ENCODE measurements around the gene NKX2-1.
A peak's percentile ranks its signal among the peaks of the same experiment; 100 is the strongest.
"Not testable (repeated sequence)": the region's sequence is repeated elsewhere in the genome, so short reads cannot be mapped to it uniquely, and the experiment has no call there.

The NKX2-1 gene

DNA sequence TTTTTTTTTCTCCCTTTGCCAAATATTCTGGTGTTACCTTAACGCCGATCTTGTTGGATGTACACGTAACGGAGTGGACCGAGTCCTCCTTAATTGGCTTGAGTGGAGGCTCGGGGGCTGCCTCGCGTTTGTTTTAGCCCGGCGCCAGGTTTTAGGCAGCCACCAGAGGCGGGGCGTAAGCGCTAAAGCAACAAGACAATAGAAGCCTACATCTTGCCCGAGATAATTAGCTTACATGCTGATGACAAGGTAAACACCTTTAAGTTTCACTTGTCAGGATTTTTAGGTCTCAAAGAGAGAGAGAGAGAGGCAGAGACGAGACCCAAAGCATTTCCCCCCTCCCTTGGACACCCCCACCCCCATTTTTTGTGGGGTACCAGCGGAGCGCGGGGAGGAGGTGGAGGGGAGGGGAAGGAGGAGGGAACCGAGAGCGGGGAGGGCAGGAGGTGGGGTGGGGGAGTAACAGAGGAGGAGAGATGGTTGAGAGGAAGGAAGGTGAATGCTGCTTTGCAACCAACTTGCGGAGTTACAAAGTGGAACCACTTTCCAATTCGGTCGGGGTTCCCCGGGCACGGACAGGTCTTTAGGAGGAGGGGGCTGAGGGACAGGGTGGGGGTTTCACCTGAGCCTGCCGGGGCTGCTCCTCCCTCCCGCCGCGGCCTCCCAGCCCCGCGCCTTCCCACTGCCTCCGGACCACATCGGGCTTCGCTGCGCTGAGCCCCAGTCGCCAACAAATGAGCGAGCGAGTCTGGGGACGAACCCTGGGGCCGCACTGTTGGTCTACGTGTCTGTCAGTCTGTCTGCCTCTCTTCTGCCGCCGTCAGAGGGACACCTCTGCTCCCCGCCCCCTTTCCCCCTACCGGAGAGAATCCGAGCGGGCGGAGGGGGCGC, at the start of gene NKX2-1:
Gene NKX2-1 (minus strand): TSS at position 802 of the 891 bp plus-strand sequence. CDS start 103 bp downstream, at position 699.
- no peak for DNase-seq (ENCODE audit: low read depth in 2 of 3, low spot score in 1 of 3)

DNA sequence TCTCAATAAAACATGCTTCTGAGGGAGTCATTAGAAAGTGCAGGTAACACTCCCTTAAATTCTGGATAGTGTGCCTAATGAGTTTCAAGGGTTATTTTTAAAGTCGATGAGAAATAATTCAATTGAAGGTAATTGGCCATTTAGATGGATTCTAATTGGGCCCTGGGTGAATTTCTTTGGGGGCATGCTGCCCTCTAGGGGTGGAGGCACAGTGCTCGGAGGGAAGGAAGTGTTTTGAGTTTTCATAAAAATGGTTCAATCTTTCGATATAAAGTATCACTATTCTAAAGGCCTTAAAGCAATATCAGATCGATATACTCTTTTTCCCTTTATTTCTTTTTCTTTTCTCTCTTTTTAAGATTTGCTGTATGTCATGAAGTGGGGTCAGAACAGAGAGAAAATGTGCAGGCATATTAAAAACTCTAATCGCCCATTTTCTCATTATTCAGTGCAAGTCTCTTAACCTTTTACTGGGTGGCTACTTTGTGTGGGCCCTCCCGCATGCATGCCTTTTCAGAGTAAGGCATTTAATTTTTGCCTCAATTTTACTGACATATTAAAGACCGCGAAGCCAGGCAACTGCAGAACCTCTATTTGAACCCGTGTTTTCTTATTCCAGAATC, 36.9 kb upstream of the NKX2-1 start:
- DNase-seq (ENCODE audit: low read depth in 2 of 3, low spot score in 1 of 3), result peak in 2 of 3 donors; percentile 19 to 25

DNA sequence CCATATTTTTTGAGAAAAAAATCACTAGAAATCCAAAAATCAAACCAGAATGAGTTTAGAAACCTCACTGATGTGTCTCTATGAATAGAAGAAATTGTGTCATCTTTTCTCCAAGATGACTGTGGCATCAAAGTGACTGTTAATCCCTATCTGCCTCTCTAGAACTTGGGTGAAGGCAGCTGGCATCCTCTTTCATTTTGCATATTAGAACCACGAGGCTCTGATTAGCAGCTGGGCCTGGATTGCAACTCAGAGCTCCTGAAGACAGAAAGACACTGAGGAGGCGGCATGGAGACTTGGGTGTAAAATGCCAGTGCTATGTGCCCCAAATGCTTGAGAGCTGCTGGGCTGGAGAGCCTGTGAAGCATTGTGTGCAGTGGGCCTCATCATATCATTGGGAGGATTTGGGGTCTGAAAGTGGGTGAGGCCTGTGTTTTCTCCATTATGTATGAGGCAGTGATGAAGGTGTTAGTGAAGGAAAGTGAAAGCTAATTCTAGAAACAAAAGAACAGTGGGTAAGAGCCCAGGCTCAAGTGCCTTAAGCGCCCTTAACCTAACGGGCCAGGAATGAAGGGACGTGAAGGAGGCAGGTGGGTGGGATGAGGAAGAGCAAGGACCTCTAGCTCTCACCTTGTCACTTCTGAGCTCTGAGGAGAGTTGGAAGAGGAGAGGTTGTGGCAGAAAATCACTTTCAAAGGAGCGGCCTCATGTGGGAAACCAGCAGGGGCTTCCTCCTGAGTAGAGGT, 36.1 kb upstream of the NKX2-1 start:
- DNase-seq (ENCODE audit: low read depth in 2 of 3, low spot score in 1 of 3), result no peak

DNA sequence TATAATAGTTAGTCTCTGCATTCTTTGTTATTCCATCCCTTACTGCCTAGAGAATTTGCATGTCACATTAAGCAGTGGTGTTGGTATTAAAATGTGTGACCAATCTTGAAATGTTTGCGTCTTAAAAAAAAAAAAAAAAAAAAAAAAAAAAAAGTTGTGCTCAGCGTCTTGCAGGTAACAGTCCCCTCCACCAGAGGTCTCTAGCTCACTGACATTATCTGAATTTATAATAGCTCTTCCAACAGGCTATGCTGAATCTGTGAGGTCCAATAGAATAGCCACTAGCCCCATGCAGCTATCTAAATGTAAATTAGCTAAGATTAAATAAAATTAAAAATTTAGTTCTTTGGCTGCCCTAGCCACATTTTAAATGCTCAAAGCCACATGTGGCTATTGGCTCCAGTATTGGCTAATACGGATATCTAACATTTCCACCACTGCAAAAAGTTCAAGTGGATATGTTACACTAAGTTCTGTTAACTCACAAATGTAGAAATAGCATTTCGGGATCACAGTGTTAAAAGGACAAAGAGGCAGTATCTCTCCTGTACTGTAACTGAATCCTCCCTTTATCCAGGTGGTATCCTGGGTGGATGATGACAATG, 33.7 kb upstream of the NKX2-1 start:
- peak in 1 of 3 donors; percentile 3 for DNase-seq (ENCODE audit: low read depth in 2 of 3, low spot score in 1 of 3)

DNA sequence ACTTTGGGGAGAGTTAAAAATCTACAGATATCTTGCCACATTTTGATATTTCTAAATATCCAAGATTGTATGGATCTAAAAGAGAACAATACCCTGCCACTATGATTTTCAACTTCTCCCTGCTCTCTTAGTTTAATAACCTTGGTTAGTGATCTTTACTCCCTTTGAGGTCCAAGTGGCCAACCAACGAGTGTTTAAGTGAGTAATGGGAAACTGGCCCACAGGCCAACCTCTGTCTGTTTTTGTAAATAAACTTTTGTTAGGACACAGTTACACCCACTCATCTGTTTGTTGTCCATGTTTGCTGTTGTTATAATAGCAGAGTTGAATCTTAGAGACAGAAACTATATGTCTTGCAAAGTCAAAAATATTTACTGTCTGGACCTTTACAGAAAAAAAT, 30.9 kb upstream of the NKX2-1 start:
- no peak for DNase-seq (ENCODE audit: low read depth in 2 of 3, low spot score in 1 of 3)

DNA sequence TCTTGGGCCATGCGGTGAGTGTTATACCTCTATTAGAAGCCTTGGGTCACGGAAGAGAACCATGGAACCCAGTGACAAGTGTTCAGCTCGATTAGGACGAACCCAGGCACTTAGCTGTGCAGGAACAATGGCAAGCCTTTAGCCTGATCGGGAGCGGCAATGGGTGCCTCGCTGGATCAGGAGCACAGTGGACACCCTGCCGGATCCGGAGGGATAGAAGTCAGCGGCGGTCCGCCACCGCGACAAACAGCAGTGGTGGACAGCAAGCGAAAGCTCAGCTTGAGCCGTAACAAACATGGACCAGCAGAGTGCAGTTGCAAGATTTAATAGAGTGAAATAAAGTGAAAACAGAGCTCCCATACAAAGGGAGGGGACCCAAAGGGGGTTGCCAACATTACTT, 24.2 kb upstream of the NKX2-1 start:
- DNase-seq (ENCODE audit: low read depth in 2 of 3, low spot score in 1 of 3), result not testable (repeated sequence)

DNA sequence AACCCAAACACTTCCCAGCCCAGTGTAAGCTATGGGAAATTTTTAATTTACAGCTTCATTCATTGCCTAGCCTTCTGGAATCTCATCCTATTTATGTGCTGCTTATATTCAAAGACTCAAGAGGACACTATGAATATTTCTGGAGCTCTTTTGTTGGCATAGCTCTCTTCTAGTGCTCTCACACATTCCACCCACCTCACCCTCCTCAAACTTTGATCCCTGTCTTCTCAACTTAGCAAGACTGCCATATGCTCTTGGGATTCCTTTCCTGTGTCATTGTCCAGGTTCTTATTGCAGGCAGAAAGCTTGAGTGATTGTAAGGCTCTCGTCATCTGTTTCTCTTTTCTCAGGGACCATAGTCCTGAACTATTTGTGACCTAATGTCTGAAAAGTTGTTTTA, 18.0 kb upstream of the NKX2-1 start:
- DNase-seq (ENCODE audit: low read depth in 2 of 3, low spot score in 1 of 3), result no peak

DNA sequence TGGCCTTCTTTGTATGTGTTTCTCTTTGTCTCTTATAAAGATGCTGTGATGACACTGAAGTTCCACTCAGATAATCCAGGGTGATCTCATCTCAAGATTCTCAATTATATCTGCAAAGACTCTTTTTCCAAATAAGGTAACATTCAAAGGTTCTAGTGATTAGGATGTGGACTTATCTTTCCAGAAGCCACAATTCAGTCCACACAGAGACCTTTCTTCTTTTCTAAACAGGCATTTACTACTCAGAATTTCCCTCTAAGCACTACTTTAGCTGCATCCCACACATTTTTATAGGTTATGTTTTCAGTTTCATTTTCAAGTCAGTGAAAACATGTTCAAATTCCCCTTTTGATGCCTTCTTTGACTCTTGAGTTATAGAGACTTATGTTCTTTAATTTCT, 9.0 kb upstream of the NKX2-1 start:
- DNase-seq (ENCODE audit: low read depth in 2 of 3, low spot score in 1 of 3), result no peak

DNA sequence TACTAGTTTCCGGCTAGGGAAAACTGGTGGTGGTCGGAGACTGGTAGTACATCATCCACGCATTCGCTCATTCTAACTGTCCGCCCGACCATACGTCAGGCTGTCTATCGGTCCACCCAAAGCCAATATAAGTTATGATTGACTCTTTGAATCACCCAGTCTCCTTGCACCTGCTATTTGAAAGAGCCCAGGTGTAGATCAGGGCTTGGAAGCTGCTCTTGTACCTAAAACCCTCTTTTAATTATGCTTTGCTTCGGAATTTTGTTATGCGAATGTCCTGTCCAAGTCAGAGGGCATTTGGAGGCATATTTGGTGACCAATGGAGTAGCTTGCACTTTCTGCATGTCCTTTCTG, 5.7 kb upstream of the NKX2-1 start:
- no peak for DNase-seq (ENCODE audit: low read depth in 2 of 3, low spot score in 1 of 3)

DNA sequence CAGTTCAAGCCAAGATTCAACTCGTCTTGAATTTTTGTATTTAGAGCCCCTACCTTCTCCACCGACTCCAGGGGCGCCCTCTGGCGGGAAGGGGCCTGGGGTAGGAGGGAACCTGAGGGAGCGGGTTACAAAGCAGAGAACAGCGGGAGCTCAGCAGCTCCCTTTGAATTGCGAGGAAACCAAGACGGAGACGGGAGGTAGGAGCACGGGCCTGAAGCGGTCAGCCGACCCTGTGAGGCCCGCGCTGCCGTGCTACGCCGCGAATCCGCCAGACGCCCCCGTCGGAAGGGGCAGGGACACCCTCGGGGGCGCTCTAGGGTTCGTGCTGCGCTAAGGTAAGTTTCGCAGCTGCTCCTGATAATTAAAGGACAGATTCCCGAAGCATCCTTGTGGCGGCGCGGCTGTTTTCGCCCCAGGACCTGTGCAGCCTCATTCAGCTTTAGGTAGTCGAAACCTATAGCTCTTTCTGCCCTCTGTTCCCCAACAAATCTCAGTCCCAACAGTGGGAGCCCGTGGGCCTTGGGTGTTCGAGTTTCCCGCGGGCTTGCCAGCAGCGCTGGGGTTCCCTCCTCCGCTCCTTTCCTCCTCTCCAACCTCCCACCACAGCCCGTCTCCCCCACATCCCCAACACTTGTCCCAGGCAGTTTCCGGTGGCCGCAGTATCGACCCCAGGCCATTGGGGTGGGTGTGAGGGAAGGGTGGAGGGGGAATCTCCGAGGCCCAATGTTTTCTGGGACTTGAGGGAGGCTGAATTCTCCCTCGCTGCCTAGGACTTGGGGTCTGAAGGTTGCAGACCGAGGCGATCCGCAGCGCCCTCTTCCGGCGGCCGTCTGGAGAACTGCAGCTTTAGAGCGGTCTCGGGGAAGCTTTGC, 5.1 kb upstream of the NKX2-1 start:
- peak in 1 of 3 donors; percentile 23 for DNase-seq (ENCODE audit: low read depth in 2 of 3, low spot score in 1 of 3)

DNA sequence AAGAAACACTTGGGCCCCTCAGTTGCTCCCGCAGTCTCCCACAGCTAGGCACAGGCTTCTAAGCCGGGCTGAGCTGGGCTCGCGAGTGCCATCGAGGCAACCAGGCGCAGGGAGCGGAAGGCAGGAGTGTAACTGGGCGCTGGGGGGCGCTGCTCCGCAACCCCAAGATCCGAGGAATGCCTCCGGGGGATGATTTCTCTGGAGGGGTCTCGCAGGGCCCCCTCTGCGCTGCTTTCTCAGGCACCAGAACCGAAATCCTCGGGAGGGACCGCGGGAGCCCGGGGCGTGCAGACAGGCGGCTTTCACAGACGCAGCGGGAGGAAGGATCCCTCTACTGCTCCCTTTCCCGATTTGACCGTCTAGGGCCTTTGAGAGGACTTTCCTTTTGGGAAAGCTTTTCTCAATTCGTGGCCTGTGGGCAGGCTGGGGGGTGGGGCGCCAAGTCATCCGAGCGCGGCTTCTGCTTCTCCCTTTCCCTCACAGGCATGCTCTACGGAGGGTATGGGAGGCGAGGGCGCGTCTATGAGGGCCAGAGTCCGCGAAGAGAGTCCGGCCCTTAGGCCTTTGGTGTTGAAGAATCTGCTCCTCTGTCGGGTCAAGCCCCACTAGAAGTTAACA, 4.3 kb upstream of the NKX2-1 start:
- no peak for DNase-seq (ENCODE audit: low read depth in 2 of 3, low spot score in 1 of 3)

DNA sequence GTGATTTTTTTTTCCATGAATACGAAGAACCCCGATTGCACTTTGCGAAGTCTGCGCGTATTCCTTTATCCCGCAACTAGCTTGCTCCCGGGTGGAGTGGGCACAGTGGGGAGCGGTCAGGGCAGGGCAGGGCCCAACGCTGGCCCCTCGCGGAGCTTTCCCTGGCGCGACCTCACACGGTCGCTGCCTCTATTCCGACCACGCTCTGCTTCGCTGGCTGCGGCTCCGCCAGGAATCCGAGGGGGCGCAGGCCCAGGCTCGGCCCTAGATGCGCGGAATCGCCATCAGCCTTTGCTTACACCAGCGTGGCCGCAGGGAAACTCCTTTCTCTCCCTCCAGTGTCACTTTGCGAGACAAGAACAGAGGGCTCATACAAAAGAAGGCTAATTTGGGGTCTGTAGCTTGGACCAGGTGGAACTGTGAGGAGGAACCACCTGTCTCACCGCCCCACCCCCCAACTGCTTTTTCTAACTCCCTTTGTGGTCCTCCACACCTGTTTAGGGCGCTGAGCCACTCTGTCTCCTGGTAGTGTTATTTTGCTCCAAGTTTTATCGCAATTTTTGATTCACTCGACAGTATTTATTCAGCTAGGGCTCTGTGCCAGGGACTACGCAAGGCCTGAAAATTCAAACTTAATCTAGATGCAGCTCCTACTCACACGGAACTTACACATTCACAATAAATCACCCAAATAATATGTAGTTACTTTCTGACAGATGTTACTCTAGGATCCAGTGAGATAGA, 3.1 kb upstream of the NKX2-1 start:
- no peak for DNase-seq (ENCODE audit: low read depth in 2 of 3, low spot score in 1 of 3)

DNA sequence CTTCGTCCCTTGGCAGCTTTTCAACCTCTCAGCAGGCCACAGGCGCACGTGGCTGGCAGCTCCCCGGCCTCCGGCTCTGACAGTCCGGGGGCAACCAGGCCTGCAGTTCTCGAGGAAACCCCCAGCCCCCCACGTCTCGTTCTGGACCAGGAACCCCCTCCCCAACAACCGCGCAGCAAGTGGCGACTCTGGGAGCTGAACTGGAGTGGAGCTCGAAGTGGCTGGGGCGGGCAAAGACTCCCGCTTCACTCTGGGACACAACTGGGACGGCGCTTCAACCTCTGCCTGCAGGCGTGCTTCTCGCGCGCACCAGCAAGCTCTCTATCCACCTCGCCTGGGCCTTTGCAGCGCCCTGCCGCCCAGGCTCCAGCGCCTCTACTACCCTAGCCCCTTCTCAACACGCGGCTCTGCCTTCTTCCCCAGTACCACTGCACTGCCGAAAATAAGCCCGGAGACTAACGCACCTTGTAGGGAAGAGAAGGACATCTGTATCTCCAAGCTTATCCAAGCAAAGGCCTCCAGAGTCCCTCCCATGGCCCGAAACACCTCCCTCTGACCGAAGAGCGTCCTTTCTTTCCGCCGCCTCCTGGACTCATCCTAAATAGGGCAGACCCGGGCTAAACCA, 2.4 kb upstream of the NKX2-1 start:
- DNase-seq (ENCODE audit: low read depth in 2 of 3, low spot score in 1 of 3), result no peak

DNA sequence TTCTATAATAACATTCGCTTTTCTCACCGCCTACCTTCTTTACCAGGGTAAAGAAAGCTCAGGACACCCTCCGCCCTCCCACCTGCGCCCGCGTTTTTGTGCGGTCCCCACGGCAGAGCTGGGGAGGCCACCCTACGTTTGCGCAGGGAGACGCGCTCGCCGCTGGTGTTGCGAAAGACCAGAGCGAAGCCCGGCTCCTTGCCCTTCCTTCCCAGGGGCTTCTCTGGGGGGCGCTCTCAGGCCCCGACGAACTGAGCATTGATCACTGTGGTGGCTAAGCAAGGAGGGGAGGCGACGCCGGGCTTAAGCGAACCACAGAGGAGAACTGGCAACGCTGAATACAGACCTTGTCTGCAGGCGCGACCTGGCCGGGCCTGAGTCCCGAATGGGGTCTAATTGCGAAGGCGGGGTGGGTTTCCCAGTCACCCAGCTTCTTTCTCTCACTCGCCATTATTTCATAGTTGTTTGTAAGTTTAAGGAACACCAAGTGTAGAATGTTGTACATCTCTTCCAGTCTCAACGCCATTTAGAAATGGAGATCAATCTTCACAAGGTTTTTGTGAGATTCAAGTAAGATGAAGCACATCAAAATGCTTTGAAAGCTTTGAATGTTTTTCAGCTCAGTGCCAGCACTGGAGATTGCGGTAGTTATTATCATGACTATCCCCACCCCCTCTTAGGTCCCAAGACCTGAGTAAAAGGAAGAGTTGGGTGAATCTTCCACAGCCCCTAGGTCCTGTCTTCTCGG, 1.7 kb upstream of the NKX2-1 start:
- no peak for DNase-seq (ENCODE audit: low read depth in 2 of 3, low spot score in 1 of 3)

DNA sequence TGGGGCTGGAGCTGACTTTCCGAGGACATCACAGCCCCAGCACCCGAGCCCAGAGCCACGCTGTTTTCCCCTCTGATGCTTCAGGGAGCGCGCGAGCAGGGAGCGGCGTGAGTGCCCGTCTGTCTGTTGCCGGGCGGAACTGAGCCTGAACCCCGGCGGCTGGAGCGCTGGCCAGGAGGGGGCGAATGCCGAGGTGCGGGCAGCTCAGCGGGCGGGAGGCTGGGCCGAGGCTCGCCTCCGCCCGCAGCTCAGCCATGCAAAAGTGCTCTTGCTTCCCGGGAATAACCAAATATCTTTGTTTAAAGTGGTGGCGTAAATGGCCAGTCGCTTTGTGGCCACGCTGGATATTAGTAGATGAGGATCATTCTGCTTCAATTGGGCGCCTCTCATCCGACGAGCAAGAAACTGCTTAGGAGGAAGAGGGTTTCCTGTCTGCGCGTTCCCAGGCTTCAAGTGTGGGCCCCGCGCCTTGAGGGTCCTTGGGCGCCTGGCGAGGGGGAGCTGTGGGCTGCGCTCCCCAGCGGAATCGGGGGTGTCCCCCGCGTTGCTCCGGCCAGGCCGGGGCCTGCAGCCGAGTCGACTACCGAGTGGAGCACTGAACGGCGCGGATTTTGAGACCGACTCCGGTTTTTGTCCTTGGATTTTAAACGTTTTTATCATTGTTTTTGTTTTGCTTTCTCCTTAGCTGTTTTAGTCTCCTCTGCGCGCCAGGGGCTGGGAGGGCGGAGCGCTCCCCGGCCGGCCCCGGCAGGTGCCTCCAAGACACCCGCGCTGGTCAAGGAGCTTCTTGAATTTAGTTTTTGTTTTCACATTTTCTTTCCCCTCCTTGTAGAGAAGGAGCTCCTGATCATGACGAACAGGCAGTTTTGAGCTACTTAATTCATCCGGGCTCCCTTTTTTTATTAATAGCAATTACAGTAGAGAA, 831 bp upstream of the NKX2-1 start:
- DNase-seq (ENCODE audit: low read depth in 2 of 3, low spot score in 1 of 3), result no peak

DNA sequence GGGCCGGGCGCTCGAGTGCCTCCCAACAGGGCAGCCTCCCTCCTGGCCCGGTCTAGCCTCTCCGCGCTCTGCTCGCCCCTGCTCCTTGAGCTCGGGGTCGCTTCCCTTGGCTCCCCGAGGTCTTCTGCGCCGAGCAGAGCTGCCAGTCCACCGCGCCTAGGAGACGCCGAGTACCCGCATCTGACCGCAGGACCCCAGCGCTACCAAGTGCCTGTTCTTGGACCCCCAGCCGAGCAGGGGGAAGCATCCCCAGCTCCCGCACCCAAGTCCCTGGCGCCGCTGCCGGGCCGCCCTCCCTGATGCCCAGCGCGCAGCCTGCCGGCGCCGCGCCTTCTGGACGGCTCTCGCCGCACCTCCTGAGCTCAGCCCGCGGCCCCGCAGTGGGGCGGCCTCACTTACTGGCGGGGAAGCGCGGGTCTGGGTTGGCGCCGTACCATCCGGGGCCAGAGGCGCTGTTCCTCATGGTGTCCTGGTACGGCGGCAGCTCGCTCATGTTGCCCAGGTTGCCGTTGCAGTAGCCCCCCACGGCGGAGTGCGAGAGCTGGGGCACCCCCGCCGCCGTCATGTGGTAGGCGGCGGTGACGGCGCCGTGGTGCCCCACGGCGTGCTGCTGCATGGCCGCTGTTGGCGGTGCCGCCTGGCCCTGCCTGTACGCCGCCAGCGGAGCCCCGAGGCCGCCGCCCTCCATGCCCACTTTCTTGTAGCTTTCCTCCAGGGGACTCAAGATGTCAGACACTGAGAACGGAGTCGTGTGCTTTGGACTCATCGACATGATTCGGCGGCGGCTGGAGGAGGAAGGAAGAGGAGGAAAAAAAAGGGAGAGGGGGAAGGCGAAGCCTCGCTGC, 1.2 kb downstream of the NKX2-1 start:
- DNase-seq (ENCODE audit: low read depth in 2 of 3, low spot score in 1 of 3), result no peak
